Upper lobe of left lung (tissue), 6 donors: ENCODE data around the gene CSNK2B. TPM values are rescaled to one million over a fixed set of nuclear protein-coding genes. Genes with fewer than 3 reads are reported as not detected.

Source experiments
- ATAC-seq, 2 donors: fragments of 200-7000 bp; cut with Tn5 transposase; one replicate each; pipeline ENCODE4 v1.9.1; 2022; ENCODE audit warnings: mild to moderate bottlenecking in 2 of 2, moderate library complexity in 2 of 2; ENCODE audit not compliant: low FRiP score in 2 of 2
- DNase-seq, 2 donors: peaks; one replicate each; pipeline ENCODE4 v3.0.0-alpha.2; 2019 to 2020
- H3K27ac ChIP-seq, 4 donors: fragments of 200-600 bp; sonication (generic); one replicate each; pipeline ENCODE4 v1.5.1; 2016 to 2019
- H3K27me3 ChIP-seq, 4 donors: fragments of 200-600 bp; sonication (generic); one replicate each; pipeline ENCODE4 v1.5.1; 2017 to 2019
- H3K36me3 ChIP-seq, 4 donors: fragments of 200-600 bp; sonication (generic); one replicate each; pipeline ENCODE4 v1.5.1; 2016 to 2019
- H3K4me1 ChIP-seq, 4 donors: fragments of 200-600 bp; sonication (generic); one replicate each; pipeline ENCODE4 v1.5.1; 2018 to 2019
- H3K4me3 ChIP-seq, 4 donors: fragments of 200-600 bp; sonication (generic); one replicate each; pipeline ENCODE4 v1.5.1; 2017 to 2019; ENCODE audit warnings: mild to moderate bottlenecking in 2 of 4, moderate library complexity in 1 of 4
- H3K9me3 ChIP-seq, 4 donors: fragments of 200-600 bp; sonication (generic); one replicate each; pipeline ENCODE4 v1.5.1; 2018 to 2019
- CTCF ChIP-seq, 6 experiments: fragments of 450-650 bp in 4 of 6; fragments of 200-600 bp in 2 of 6; sonication (generic) in 2 of 6; IDR thresholded peaks; one replicate each; pipeline ENCODE4 v1.5.1; 2016 to 2019; ENCODE audit warnings: antibody characterized with exemption in 6 of 6
- EP300 ChIP-seq, 4 donors: sonication (generic); formaldehyde crosslinking; IDR thresholded peaks; one replicate each; pipeline ENCODE4 v1.5.1; 2017; ENCODE audit warnings: antibody characterized with exemption in 4 of 4, control low read depth in 2 of 4
- POLR2A ChIP-seq, 4 donors: fragments of 450-650 bp; IDR thresholded peaks; one replicate each; pipeline ENCODE4 v1.5.1; 2016 to 2017; ENCODE audit warnings: antibody characterized with exemption in 4 of 4, mild to moderate bottlenecking in 2 of 4
- POLR2AphosphoS5 ChIP-seq, 2 donors: sonication (generic); formaldehyde crosslinking; IDR thresholded peaks; one replicate each; pipeline ENCODE4 v1.5.1; 2017; ENCODE audit warnings: antibody characterized with exemption in 2 of 2
- WGBS, 2 donors: methylation state at CpG; one replicate each; pipeline ENCODE4 v1.1.5; 2017 to 2018; 5-methylcytosine and 5-hydroxymethylcytosine counted together
- total RNA-seq, 6 donors: library from RNA; depleted of rRNA in 4 of 6; stranded (reverse); fragments of >200 nt in 4 of 6; gene quantifications; one replicate each; pipeline versions ENCODE4 v1.1.0 to v1.2.1, GENCODE V29; 2016 to 2021
- donor health status: DM: no; HTN: no; CAD: no; lungs with moderate emphysema.
- donor health status: DM: no; HTN: yes; CAD: no; lungs with severe emphysema.

The CSNK2B gene
- total RNA-seq, 6 donors from 2014 or later = 105 to 172 (median 130) TPM

- peaks cover 65 to 100% (median 100%) of the 10 kb centered on the region in 4 donors for H3K36me3 ChIP-seq
- no peak overlapping the region for H3K27ac ChIP-seq
- no peaks in the 10 kb centered on the region for H3K9me3 ChIP-seq
- 87 to 89% methylated on average over 3 to 16 of the region's 16 CpGs for WGBS, 2 donors
- no peaks in the 10 kb centered on the region for H3K27me3 ChIP-seq
- TF ChIP-seq EP300 (IDR thresholded peaks at IDR 0.05) = no peak
- no peak for TF ChIP-seq POLR2AphosphoS5 (IDR thresholded peaks at IDR 0.05)
- no peak for TF ChIP-seq POLR2A (IDR thresholded peaks at IDR 0.05)
- TF ChIP-seq CTCF (IDR thresholded peaks at IDR 0.05) = no peak
- ATAC-seq = no peak
- H3K4me1 ChIP-seq = no peaks in the 10 kb centered on the region
- peak in 1 of 2 donors; percentile 61 for DNase-seq
- no peak overlapping the region for H3K4me3 ChIP-seq
These were observed 34.7 kb upstream of the CSNK2B start for GRCh38 chr6:31631209-31631608.

GRCh38 chr6:31631681-31632278 lies 34.1 kb upstream of the CSNK2B start:
- DNase-seq (peak in 1 of 2 donors; percentile 79), ATAC-seq (no peak)
- H3K9me3 ChIP-seq = no peaks in the 10 kb centered on the region
- peaks cover 65 to 100% (median 100%) of the 10 kb centered on the region in 4 donors for H3K36me3 ChIP-seq
- no peak for TF ChIP-seq POLR2A (IDR thresholded peaks at IDR 0.05)
- TF ChIP-seq EP300 (IDR thresholded peaks at IDR 0.05) = no peak
- no peak for TF ChIP-seq POLR2AphosphoS5 (IDR thresholded peaks at IDR 0.05)
- no peak for TF ChIP-seq CTCF (IDR thresholded peaks at IDR 0.05)
- no peaks in the 10 kb centered on the region for H3K4me1 ChIP-seq
- no peak overlapping the region for H3K4me3 ChIP-seq
- 88 to 96% methylated on average over 24 to 28 of the region's 32 CpGs for WGBS, 2 donors
- H3K27me3 ChIP-seq = no peaks in the 10 kb centered on the region
- H3K27ac ChIP-seq = no peak overlapping the region

- 90 to 93% methylated on average over 24 to 26 of the region's 26 CpGs for WGBS, 2 donors
- Histone ChIP-seq H3K9me3 (no peaks in the 10 kb centered on the region), H3K4me1 (no peaks in the 10 kb centered on the region), H3K36me3 (peaks cover 65 to 100% (median 100%) of the 10 kb centered on the region in 4 donors), H3K27me3 (no peaks in the 10 kb centered on the region), H3K27ac (no peak overlapping the region), H3K4me3 (no peak overlapping the region)
- DNase-seq (peak in 1 of 2 donors; percentile 52), ATAC-seq (no peak)
- TF ChIP-seq EP300 (IDR thresholded peaks at IDR 0.05) (no peak), POLR2A (IDR thresholded peaks at IDR 0.05) (no peak), CTCF (IDR thresholded peaks at IDR 0.05) (no peak), POLR2AphosphoS5 (IDR thresholded peaks at IDR 0.05) (no peak)
These were observed 33.5 kb upstream of the CSNK2B start for GRCh38 chr6:31632279-31632946.

GRCh38 chr6:31633447-31633846 lies 32.4 kb upstream of the CSNK2B start:
- ATAC-seq (no peak), DNase-seq (no peak)
- peaks cover 56 to 100% (median 96%) of the 10 kb centered on the region in 4 donors for H3K36me3 ChIP-seq
- 97 to 98% methylated on average over 7 of the region's 7 CpGs for WGBS, 2 donors
- H3K4me1 ChIP-seq = no peaks in the 10 kb centered on the region
- H3K27me3 ChIP-seq = no peaks in the 10 kb centered on the region
- TF ChIP-seq POLR2AphosphoS5 (IDR thresholded peaks at IDR 0.05) (no peak), CTCF (IDR thresholded peaks at IDR 0.05) (no peak), POLR2A (IDR thresholded peaks at IDR 0.05) (no peak), EP300 (IDR thresholded peaks at IDR 0.05) (no peak)
- H3K9me3 ChIP-seq = no peaks in the 10 kb centered on the region
- no peak overlapping the region for H3K4me3 ChIP-seq
- H3K27ac ChIP-seq = no peak overlapping the region
